HG02763 (cell line): Measurements from ENCODE around the gene ADCY10.
"Not testable (repeated sequence)": the region's sequence is repeated elsewhere in the genome, so short reads cannot be mapped to it uniquely, and the experiment has no call there.

Experiments
- ATAC-seq: cut with Tn5 transposase; IDR thresholded peaks from one replicate; pipeline ENCODE4 v1.9.1; 2021; ENCODE audit warnings: mild to moderate bottlenecking, moderate library complexity; ENCODE audit not compliant: unreplicated experiment

The ADCY10 gene

DNA sequence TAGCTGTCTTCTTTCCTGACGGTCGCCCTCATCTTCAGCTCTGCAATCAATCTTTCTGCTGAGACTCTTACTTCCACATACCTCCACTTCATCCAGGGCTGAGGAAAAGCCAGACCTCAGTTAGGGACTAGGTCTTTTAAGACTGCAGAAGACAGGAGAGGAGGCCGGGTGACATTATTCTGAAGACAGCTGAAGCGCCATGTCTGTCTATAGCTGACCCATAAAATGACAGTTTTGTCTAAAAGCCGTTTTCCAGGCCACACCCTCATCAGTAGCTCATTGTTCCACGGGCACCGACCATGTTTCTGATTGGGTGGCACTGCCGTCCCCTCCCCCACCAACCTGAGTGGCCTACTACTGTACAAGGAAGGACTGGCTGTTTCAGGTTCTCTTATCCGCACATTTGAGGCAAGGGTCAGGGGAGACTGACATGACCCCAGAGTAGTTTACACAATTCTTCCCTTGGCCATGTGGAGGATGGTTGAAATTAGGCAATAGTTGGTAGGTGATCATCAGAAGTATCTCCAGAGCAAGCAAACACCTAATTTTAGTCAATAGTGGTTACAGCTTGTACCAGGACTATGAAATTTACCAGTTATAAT lies at the start of gene ADCY10:
ADCY10 (minus strand) TSS at position 240 of the 602 bp plus-strand sequence. CDS start 8,994 bp downstream, outside the sequence.
- no peak for ATAC-seq

- no peak for ATAC-seq
These were observed 43.8 kb upstream of the ADCY10 start for GRCh38 chr1:167957710-167958109.

GRCh38 chr1:167955915-167956314 lies 42.0 kb upstream of the ADCY10 start:
- no peak for ATAC-seq

DNA sequence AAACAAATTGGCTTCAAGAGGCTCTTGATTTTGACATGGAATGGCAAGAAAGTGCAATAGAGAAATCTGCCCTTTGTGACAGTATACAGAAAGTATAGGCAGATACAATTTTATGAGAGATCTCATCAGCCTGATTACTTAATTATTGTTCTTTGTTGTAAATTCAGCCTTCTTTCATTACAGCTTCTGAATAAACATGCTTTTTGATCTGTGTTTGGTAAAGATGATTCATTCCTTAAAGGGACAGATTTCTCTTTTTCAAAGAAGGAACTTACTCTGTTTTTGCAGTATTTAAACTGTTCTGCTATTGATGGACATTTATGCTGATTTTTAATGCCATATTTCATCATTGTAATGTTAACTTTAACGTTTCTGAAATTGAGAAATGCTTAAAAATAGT lies 36.6 kb upstream of the ADCY10 start:
- no peak for ATAC-seq

GRCh38 chr1:167949785-167950184 lies 35.9 kb upstream of the ADCY10 start:
- no peak for ATAC-seq

DNA sequence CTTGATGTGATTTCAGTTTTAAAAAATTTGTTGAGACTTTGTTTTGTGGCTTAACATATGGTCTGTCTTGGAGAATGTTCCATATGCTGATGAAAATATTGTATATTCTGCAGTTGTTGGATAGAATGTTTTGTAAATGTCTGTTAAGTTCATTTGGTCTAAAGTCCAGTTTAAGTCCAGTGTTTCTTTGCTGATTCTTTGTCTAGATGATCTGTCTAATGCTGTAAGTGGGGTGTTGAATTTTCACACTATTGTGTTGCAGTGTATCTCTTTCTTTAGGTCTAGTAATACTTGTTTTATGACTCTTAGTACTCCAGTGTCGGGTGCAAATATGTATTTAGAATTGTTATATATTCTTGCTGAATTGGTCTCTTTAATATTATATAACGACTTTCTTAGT lies 33.8 kb upstream of the ADCY10 start:
- ATAC-seq = no peak

- ATAC-seq = no peak
These were observed 29.6 kb upstream of the ADCY10 start for GRCh38 chr1:167943541-167943940.

DNA sequence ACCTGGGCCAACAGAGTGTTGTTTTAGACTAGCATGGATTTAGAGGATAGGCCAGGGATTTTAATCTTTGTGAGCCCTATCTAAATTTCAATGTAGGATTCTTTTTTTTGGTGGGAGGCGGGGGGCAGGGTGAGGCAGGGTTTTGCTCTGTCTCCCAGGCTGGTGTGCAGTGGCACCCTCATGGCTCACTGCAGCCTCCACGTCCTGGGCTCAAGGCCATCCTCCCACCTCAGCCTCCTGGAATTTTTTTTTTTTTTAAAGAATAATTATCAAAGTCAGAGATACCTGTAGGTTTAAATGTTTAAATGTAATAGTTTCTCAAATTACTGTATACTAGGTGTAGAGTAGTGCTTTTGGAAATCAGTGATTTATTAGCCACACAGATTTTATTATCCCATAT lies 26.3 kb upstream of the ADCY10 start:
- ATAC-seq = no peak

- no peak for ATAC-seq
These were observed 24.2 kb upstream of the ADCY10 start for GRCh38 chr1:167938080-167938636.

DNA sequence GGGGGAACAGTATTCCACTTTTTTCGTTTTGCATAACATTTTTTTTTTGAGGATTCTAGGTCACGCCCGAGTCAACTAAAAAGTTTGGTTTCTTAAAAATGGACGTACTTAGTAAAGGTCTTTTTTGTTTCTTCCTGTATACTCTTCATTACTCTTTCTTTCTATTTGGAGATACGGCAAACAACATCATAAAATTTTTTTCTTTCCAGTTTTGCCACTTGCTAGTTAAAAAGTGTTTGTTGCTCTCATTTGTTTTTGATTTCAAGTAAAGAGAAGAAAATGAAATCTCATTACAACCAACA lies 23.7 kb upstream of the ADCY10 start:
- no peak for ATAC-seq

GRCh38 chr1:167936930-167937708 lies 23.2 kb upstream of the ADCY10 start, which contains the start of gene MPC2:
MPC2 (minus strand) TSS chr1:167937072; CDS start chr1:167935841, 1,231 bp downstream.
- peak; percentile 9 for ATAC-seq

DNA sequence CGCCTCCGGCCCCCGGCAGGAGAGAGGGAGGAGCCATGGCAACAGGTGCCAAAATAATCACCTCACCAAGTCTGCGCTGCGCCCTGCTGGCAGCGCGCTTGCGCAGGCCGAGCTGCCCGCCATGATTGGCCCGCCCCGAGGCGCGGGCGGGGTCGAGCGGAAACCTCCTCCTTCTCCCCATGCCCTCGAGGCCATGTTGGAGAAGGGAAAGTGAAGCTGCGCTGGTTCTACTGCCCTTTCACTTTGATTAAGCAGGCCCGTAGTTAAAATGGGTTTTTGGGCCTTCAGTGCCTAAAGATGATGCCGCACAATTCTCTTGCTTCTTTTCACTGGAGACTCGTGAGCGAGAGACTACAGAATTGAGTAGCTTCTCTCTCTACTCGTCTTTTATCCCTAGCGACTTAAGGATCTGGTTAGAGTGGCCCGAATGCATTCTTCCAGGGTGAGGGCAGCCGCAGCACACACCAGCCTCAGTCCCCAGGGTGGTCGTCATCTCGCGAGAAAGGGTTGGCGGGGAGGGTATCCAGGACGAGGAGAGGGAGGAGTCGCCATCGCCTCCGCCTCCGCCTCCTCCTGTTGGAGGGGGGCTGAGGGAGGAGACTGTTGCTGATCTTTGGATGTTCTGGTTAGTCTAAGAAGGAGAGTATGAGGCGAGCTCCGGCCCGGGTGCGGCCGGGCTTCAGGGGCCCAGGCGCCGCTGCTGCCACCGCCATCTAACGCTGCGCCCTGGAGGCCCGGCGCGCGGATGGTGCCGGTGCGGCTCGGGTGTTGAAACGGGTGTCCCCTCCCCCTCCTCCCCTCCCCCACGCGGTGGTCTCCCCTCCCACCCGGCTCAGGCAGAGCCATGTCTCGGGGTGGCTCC lies 22.4 kb upstream of the ADCY10 start, which contains the start of gene DCAF6:
DCAF6 (plus strand) TSS at position 616 of the 862 bp plus-strand sequence; CDS start at position 845, 229 bp downstream.
- ATAC-seq = peak; percentile 79

- ATAC-seq = peak; percentile 1
These were observed 21.5 kb upstream of the ADCY10 start for GRCh38 chr1:167935216-167936067.

DNA sequence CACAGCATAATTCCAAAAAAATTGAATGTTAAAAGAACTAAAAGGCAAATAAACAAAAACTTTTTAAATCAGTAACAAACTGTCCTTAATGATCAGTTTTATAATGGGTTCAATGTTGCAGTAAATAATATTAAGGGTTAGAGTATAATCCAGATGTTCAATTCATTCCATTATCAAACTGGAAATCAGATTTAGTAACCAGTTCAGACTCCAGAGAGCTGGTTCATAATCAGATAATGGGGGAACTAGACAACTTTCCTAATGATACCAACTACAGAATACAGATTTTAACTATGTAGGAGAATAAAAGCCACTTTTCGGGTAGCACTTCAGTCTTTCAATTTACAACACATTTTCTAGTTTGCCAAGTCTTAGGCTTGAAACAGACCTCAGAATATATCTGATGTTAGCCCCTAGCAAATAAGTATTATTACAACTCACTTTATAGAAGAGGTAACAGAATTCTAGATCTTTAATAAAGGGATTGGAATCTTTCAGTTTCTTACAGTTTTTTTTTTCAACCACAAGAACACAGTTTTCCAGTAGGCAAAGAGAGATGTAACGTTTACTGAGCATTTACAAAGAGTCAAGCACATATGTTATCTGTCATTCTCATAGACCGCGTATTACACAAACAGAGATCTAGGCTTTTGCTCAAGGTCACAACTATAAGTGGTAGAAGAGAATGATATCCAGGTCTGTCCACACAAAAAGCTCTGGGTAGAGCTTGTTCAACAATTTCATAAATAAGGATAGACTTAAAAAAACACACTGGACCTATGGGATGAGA lies 20.7 kb upstream of the ADCY10 start:
- no peak for ATAC-seq

- no peak for ATAC-seq
These were observed 19.9 kb upstream of the ADCY10 start for GRCh38 chr1:167933788-167934187.

DNA sequence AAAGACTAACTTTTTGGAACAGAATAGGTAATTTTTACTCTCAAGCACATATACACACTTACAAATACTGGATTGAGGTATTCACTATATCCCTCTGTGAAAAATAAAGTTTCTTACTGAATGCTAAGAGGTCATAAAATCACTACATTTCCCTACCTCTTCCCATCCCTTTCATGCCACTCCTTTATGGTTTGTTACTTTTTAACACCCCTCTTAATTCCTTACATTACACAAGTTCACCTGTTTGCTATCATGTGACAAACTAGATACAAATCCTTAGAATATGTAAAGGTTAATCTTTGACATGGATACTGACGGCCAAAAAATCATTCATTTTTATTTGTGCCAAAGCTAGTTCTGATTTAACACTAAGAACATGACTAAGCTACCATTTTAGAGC lies 15.8 kb upstream of the ADCY10 start:
- no peak for ATAC-seq

GRCh38 chr1:167928919-167929318 lies 15.0 kb upstream of the ADCY10 start:
- not testable (repeated sequence) for ATAC-seq

DNA sequence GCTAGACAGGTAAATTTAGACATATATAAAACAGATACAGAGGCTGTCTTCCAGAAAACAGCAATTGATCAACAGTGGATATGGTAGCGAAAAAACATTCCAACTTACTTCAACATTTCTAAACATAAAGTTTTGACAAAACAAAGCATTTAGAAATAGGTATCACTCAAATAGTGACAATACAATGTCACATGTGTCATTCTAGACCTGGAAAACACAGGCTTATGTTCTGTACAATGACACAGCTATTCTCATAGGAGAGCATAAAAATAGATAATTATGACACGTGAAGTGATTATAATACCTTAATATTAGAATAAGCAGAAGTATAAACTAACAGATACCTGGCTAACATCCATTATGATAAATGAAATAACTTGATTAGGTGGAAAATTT lies 14.5 kb upstream of the ADCY10 start:
- no peak for ATAC-seq

GRCh38 chr1:167927046-167927754 lies 13.3 kb upstream of the ADCY10 start:
- no peak for ATAC-seq
